Measurements from ENCODE around the gene RAB40A. TPM values are rescaled to one million over a fixed set of nuclear protein-coding genes. Genes with fewer than 3 reads are reported as not detected.

Gene RAB40A
- total RNA-seq, 1 experiment from 2014 or later: not detected

GRCh38 chrX:103480526-103480925 is 38.8 kb downstream of the RAB40A start:
- Histone ChIP-seq H3K4me2 (ENCODE audit: insufficient read depth, insufficient read length, low read length) (no peak overlapping the region), H3K18ac (ENCODE audit: insufficient read length, low read depth, low read length) (no peak overlapping the region), H2AK5ac (ENCODE audit: insufficient read length, low read length) (no peak overlapping the region), H3K79me2 (ENCODE audit: insufficient read depth, low read length) (no peaks in the 10 kb centered on the region), H3K14ac (ENCODE audit: insufficient read depth, low read length) (no peak overlapping the region), H4K91ac (ENCODE audit: insufficient read length, low read depth, low read length) (no peak overlapping the region), H3K9ac (ENCODE audit: extremely low read depth, insufficient read length, low read length) (no peak overlapping the region), H2BK5ac (ENCODE audit: insufficient read length, low read length) (no peak overlapping the region), H3K79me1 (ENCODE audit: insufficient read depth, low read depth, low read length, poor library complexity, severe bottlenecking) (no peaks in the 10 kb centered on the region), H4K5ac (ENCODE audit: insufficient read length, low read depth, low read length) (no peak overlapping the region), H3T11ph (ENCODE audit: low read length) (no peak overlapping the region), H3K4me1 (ENCODE audit: insufficient read depth, low read length) (no peaks in the 10 kb centered on the region), H4K8ac (replicated peaks; ENCODE audit: insufficient read length, low read depth, low read length) (no peak overlapping the region), H3K27me3 (ENCODE audit: insufficient read depth, low read length) (no peaks in the 10 kb centered on the region), H3K23me2 (ENCODE audit: insufficient read length, low read depth, low read length, poor library complexity, severe bottlenecking) (no peaks in the 10 kb centered on the region), H2BK120ac (ENCODE audit: low read depth, low read length, poor library complexity, severe bottlenecking) (no peak overlapping the region), H3K27ac (ENCODE audit: insufficient read length, low read depth, low read length) (no peak overlapping the region), H2BK20ac (ENCODE audit: low read depth, low read length, poor library complexity, severe bottlenecking) (no peak overlapping the region), H3K9me3 (ENCODE audit: control insufficient read depth, low read depth, low read length) (no peaks in the 10 kb centered on the region), H2BK12ac (ENCODE audit: insufficient read length, low read depth, low read length) (no peak overlapping the region), H2BK15ac (ENCODE audit: low read depth, low read length) (no peak overlapping the region), H2AFZ (ENCODE audit: low read length) (no peak overlapping the region), H3K4ac (ENCODE audit: low read depth, low read length) (no peak overlapping the region), H4K20me1 (ENCODE audit: control insufficient read depth, insufficient read depth, insufficient read length) (no peaks in the 10 kb centered on the region), H3K23ac (ENCODE audit: insufficient read length, low read depth, low read length) (no peak overlapping the region), H3K56ac (ENCODE audit: insufficient read length, low read depth, low read length) (no peak overlapping the region)
- no CpG with 5 or more reads among the region's 2 CpGs for WGBS (ENCODE audit: extremely low coverage, insufficient read length, low lambda C conversion rate)
- Mint-ChIP-seq H3K27ac (no peak overlapping the region), H3K4me1 (0 out of 4 replicates have a peak, but pooled peaks cover 0 to 2% of the 10 kb centered on the region in 2 experiments), H3K27me3 (ENCODE audit: low read depth) (no peaks in the 10 kb centered on the region), H3K36me3 (ENCODE audit: insufficient read depth in 1 of 3, low read depth in 3 of 3) (peaks cover 0 to 4% (median 0%) of the 10 kb centered on the region in 3 experiments; a peak in 1 of 7 replicates), H3K4me3 (no peak overlapping the region), H3K9me3 (peaks cover 0 to 26% of the 10 kb centered on the region in 2 experiments; a peak in 2 of 5 replicates)
- no peak for DNase-seq
- TF ChIP-seq, protein P1, sequence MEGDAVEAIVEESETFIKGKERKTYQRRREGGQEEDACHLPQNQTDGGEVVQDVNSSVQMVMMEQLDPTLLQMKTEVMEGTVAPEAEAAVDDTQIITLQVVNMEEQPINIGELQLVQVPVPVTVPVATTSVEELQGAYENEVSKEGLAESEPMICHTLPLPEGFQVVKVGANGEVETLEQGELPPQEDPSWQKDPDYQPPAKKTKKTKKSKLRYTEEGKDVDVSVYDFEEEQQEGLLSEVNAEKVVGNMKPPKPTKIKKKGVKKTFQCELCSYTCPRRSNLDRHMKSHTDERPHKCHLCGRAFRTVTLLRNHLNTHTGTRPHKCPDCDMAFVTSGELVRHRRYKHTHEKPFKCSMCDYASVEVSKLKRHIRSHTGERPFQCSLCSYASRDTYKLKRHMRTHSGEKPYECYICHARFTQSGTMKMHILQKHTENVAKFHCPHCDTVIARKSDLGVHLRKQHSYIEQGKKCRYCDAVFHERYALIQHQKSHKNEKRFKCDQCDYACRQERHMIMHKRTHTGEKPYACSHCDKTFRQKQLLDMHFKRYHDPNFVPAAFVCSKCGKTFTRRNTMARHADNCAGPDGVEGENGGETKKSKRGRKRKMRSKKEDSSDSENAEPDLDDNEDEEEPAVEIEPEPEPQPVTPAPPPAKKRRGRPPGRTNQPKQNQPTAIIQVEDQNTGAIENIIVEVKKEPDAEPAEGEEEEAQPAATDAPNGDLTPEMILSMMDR (conservative IDR thresholded peaks at IDR 0.05): no peak
